ENCODE measurements around the gene SLX4IP.

SLX4IP gene

GRCh38 chr20:10648651-10649050, 213.5 kb downstream of the SLX4IP start:
- no peak for DNase-seq (ENCODE audit: low read depth)

GRCh38 chr20:10649080-10649796, 214.1 kb downstream of the SLX4IP start:
- no peak for DNase-seq (ENCODE audit: low read depth)

DNA sequence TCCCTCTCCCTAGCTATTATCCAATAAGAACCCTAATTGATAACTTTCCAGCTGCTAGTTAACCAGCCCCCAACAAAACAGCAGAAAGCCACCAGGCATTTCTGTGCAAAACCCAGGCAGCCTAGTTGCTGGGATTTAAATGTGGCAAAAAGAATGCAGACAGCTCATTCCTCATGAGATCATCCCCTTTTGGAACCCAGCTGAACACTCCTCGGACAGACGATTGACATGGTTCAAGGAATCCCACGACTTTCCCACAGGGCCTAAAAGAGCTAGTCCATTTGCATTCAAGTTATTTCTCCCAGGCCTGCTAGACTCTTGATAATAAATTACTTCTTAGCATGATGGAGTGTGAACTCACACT, 214.7 kb downstream of the SLX4IP start:
- no peak for DNase-seq (ENCODE audit: low read depth)

DNA sequence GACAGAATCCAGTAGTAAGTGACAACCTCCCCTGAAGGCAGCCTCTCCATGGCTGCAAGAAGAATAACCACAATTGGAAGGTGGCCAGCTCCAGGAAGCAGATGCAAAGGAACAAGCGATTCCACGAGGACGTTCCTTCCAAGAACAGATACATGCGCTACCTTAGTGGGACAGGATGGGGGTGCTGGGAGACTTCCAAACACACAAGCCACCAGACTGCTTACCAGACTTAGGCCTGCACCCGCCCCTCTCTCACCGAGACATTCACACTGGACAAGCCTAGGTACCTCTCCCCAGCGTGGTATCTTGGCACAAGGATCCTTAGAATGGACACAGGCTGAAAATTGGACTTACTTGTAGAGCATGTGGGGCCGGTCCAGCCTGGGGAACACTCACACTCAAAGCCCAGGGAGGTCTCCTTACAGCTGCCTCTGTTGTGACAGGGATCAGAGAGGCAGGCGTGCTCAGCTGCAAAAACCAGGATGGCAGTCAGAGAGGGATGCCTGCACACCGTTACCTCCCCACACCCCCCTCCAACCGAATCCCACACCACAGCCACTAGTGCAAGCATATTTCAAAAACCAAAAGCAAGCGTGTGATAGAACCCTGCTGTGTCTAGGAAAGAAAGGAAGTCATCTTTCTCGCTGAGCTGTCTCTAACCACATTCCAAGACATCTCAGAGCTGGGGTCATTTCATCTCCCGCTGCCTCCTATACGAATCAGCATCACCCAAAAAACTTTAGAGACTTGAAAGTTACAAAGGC, 216.3 kb downstream of the SLX4IP start:
- no peak for DNase-seq (ENCODE audit: low read depth)

DNA sequence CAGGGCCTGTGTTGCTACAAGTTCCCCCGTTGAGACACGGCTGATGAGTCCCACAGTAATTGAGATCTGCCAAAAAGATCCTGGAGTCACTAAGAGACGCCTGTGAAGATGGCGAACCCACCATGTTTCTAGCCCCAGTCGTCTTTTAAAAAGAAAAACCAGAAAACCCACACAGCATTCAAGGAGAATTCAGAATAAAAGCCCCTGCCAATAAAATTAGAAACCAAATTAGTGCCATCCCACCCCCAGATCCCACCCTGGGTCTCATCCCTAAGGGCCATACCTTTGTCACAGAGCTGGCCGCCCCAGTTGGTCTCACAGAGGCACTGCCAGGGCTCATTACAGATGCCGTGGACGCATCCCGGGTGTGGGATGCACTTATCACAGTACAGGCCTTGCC, 217.1 kb downstream of the SLX4IP start:
- DNase-seq (ENCODE audit: low read depth): no peak

- DNase-seq (ENCODE audit: low read depth): no peak
Observed at GRCh38 chr20:10652660-10653261, 217.7 kb downstream of the SLX4IP start.

DNA sequence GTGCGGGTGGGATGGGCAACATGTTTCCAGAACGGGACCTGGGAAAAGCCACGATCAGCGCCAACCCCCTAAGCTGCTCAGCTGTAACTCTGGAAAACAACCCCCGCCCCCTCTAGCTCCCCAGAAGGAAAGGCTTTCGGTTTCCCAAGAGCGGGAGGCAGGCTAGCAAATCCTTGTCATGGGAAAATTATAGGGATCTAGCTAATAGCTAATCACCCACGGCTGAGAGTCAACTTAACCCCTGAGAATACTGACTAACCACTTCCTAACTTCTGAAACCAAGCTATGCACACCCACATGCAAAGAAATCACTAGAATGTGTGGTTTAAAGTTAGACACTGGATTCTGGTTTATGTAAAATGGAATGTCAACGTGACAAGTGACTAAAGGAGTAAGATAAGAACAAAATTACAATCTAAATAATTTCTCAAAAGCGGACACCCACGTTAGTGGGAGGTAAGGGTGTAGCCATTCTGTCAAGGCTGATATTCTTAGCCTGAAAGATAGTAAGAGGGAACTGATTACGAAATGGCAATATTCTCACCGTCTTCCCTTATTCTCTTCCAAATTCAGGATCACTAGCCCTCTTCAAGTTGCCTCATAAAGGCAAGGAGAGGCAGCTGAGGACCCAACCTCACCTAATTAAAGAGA, 218.6 kb downstream of the SLX4IP start:
- no peak for DNase-seq (ENCODE audit: low read depth)

DNA sequence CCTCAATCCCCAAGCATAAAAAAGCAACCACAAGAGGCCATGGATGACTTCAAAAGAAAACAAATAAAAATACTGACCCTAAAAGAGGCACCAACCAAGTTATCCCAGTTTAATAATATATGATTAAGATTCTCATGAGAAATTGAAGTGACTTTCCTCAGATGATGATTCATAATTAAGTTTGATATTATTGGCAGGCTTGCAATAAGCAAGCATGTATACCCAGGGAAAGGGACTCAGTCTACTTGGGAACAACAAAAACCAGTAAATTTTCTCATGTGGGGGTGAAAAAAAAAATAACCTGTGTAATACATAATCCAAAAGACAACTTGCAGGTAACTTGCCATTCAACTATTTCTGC, 219.1 kb downstream of the SLX4IP start:
- DNase-seq (ENCODE audit: low read depth): no peak

- no peak for DNase-seq (ENCODE audit: low read depth)
Observed at GRCh38 chr20:10654630-10655029, 219.5 kb downstream of the SLX4IP start.

DNA sequence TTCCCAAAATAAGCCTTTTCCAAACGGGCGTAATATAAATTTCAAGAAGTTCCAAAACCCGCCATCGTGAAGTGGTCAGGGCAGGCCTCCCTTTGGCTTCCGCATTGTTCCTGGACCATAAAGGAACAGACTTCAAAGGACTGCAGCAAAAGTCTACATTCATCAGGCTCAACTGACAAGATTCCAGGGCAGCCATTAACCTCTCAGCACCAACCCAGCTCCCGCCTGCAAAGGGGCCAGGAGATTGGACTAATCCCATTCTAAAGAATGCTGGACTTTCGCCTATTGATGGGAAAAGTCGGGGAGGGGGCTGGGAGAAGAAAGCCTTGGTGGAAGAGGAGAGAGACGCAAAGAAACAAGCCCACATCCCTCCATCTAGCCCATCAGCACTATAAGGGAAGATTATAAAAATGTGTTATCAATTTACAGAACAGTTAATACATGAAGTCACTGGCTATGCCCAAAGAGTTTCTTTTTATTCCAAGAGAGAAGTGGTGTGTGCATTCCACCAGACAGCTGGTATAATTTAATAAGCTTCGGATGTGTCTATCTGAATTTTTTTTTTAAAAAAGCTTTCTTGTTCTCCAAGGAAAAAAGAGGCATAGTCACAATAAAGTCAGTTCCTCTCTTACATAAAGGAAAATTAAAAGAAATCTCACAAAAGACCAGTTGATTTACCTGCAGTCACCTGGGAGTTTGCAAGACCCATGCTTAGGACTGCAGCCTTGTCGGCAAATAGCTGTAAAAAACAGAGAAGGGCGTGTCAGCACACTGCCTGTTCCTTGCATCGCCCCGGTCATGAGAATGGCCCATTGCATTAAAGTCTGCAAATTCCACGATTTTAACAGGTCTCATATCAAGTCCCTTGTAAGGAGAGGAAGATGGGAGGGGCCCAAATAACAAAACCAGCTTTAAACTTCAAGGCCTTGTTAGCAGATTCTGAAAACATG, 220.9 kb downstream of the SLX4IP start:
- no peak for DNase-seq (ENCODE audit: low read depth)

GRCh38 chr20:10657453-10657852, 222.3 kb downstream of the SLX4IP start:
- DNase-seq (ENCODE audit: low read depth): no peak

DNA sequence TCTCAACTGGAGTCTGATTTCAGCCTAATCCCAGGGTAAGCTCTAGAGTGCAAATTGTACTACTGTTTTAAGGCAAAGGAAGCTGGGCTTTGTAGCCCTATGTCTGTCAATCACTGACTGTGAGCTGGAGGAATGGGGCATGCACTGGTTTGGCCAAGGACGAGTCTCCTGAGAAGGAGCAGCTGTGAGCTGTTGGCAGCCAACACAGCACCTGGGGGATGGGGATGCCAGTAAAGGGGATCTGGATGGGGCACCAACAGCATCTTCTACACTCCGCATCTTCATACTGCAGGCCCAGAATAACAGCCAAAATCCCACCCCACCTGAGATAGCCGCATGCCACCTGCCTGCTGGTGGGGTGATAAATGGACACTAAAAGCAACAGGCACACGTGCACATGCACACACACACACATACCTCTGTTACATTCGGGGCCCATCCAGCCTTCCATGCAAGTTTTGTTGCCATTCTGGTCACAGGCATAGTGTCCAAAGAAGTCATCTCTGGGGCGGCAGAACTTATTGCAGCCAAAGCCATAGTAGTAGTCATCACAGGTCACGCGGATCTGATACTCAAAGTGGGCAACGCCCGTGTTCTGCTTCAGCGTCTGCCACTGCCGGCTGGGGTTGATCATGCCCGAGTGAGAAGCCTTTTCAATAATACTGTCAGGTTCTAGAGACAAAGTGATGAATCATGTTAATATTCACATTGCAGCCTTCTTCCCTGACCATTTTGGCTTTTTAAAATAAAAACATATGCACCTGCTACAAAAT, 223.1 kb downstream of the SLX4IP start:
- DNase-seq (ENCODE audit: low read depth): no peak

DNA sequence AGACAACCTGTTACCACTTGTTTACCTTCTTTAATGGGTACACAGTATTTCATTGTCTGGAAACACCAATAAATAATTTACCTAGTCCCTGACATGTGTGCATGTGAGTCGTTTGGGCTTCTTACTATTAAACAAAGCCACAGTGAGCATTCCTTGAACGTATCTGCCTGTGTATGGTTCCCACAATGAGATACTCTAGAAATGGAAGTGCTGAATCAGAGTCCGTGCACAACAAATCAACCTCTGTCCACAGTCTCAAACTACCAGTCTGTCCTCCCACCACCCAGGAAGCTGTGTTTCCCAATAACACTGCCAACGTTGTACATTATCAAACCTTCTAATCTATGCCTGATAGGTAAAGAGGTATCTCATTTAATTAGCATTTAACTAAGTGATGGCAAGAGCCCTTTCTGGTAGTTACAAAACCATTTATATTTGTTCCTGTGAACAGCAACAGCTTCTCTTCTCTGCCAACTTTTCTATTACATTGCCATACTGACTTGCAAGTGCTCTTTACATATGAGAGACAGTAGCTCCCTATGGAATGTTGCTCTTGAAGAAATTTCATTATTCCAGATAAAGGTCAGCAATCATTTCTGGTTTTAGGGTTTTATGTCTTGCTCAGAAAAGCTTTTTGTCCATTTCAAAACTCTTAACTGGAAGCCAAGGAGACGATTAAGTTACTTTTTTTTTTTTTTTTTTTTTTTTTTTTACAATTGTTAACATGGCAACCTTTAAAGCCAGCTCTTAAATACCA, 223.9 kb downstream of the SLX4IP start:
- no peak for DNase-seq (ENCODE audit: low read depth)

DNA sequence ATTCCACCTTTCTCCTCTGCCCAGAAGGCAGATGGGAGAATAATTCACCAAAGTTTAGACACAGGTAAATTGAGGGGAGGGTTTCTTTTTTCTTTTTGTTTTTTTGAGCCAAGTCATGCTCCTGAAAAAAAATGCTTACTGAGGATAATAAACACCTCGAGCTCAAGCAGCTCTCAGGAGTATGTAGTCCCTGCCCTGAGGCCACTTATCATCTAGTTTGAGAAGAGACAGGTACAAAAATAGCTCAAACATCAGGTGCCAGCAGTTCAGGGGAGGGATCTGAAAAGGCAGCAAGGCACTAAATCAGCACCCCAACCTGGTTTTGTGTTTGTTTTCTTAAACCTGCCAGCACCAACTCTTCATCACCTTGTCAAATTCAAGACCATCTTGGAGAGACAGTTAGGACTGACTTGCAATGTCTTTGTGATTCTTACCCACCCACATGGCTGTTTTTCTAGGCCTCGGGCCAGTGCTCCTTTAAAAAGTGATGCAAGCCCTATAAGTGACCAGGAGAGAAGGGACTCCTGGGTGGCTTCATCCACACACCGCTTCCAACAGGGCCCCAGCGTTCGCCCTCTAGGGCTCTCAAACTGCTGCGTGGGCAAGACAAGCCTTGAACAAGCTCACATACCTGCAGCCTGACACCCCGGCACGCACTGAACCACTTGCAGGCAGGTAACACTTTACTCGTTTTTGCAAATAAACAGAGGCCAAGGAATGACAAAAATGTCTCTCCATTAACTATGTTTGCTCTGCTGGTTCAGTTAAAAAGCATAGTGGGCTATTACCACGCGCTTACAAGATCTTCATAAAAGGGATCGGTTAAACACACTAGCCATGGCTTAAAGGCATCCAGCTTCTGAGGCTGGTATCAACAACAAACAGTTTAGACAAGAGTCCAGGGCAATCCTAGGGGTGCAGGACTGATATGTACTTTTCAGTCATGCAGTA, 224.8 kb downstream of the SLX4IP start:
- DNase-seq (ENCODE audit: low read depth): no peak

DNA sequence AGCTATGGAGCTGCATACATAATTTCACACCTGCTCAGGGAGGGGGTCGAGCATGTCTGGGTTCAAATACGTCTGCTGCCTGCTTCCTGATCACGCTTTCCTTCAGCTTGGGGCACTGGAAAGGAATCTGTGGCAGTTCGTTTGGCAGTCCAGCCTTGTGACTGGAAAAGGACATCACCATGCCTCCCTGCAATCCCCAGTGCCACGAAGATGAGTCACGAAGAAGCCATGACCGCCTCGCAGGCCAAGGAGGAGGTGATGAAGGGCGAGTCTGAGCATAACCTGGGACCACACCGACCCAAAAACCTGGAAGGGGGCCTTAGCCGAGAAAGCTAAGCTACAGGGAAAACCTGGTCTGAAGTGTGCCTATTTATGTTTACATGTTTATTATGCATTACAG, 225.6 kb downstream of the SLX4IP start:
- DNase-seq (ENCODE audit: low read depth): no peak

DNA sequence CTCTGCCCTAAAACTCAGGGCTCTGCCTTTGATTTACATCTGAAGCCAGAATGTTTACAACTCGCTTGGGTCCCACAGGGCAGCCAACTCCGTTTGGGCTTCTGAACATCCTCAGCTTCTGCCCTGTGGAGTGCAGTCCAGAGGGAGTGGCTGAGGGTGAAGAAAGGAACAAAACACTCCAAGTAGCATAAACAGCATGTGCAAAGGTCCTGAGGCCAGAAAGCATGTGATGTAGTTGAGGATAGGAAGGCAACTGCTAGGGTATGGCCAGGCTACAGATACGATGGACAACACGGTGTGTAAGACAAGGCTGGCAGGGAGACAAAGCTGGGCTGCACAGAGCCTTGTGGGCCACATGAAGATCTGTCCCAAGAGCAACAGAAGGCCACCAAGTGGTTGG, 226.2 kb downstream of the SLX4IP start:
- no peak for DNase-seq (ENCODE audit: low read depth)

DNA sequence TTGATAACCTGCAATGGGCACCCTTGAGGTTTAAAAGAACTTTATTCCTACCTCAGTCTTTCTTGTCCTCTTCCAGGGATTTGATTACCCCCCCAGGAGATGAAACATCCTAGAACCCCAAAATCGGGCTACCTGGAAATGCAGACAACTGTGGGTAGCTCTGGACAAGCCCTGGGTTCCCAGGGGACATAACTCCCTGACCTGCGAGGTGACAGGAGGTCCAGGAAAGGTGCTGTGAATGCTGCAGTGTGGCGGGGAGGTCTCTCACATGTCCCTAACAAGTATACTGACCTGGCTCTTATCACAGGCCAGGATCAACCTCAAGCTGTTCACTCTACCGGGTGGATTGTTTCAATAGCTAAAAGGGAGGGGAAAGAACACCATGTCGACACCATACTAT, 227.0 kb downstream of the SLX4IP start:
- no peak for DNase-seq (ENCODE audit: low read depth)

DNA sequence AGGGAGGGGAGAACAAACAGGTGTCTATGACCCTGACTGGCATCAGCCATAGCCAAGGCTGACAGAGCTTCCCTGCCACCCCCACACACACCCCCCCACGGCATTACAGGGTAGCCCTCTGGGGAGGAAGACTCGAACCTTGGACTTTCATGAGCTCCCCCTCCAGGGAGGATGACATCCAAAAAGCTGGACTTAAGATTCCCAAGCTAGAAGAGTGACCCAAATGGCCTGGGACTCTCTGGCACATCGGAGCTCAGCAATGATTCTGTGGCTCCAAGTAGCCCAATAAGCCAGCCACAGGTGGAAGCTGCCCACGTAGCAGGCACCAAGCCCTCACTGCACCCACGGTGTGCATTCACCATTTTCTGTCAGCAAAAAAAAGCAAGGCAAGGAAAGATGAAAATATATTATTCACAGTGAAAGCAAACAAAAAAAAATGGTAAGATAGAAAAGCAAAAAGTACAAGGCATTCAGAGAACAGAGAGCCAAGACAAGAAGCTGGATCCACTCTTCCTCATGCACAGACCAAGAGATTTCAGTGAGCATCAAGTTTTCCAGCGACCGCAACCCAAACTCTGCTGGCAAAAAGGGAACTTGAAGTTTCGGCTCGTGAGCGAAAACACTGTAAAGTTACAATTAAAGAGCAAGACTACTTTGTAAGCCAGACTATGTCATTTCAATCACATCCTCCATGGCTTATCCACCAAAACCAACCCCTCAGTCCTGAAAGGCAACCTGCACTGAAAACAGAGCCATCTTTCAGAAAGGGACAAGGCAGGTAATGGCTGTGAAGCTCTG, 227.8 kb downstream of the SLX4IP start:
- DNase-seq (ENCODE audit: low read depth): no peak

Measured in T follicular helper cell (primary cell).